Mucosa of descending colon (tissue), 3 donors: ENCODE measurements around the gene APOM. TPM values are rescaled to one million over a fixed set of nuclear protein-coding genes. Genes with fewer than 3 reads are reported as not detected.
A peak's percentile ranks its signal among the peaks of the same experiment; 100 is the strongest.

Source experiments
- ATAC-seq: fragments of 200-7000 bp; cut with Tn5 transposase; one replicate; pipeline ENCODE4 v1.9.1; 2020; ENCODE audit warnings: mild to moderate bottlenecking, moderate library complexity
- DNase-seq, 3 donors: peaks; one replicate each; pipeline ENCODE4 v3.0.0-alpha.2; 2020
- H3K36me3 ChIP-seq: fragments of 200-600 bp; one replicate; pipeline ENCODE4 v1.8.0; 2021; ENCODE audit warnings: low read depth, mild to moderate bottlenecking
- H3K4me1 ChIP-seq: fragments of 200-600 bp; one replicate; pipeline ENCODE4 v1.8.0; 2021; ENCODE audit warnings: low read depth, mild to moderate bottlenecking
- H3K4me3 ChIP-seq: fragments of 200-600 bp; one replicate; pipeline ENCODE4 v1.8.0; 2021; ENCODE audit warnings: mild to moderate bottlenecking
- H3K9me3 ChIP-seq: fragments of 200-600 bp; one replicate; pipeline ENCODE4 v1.8.0; 2021; ENCODE audit warnings: mild to moderate bottlenecking
- CTCF ChIP-seq: fragments of 200-600 bp; IDR thresholded peaks from one replicate; pipeline ENCODE4 v1.8.0; 2022; ENCODE audit warnings: antibody characterized with exemption, mild to moderate bottlenecking
- intact Hi-C, 2 donors: fragments of 100-400 bp; cut with DNase I in 1 of 2; cut with micrococcal nuclease in 1 of 2; formaldehyde crosslinking; loops; one replicate each; pipeline versions ENCODE4 v1.11.0 to v1.11.1; 2022; cut with DNase I, micrococcal nuclease
- total RNA-seq, 3 donors: library from RNA; stranded (reverse); fragmentation: NEBNext Ultra II Directional in 2 of 3; extraction: Animal tissue kit (Norgen Biotek cat#: 25700) in 2 of 3; gene quantifications; one replicate each; pipeline versions ENCODE4 v1.2.1 to v1.2.4, GENCODE V29; 2021 to 2023
- donor health status: DM: no; HTN: no; CAD: no; lungs with moderate emphysema.
- donor health status: DM: no; HTN: no; CAD: no.
- donor health status: DM: no; HTN: yes; CAD: no.

Gene APOM
- total RNA-seq, 3 donors from 2014 or later, result 2.2 to 2.7 (median 2.4) TPM

- intact Hi-C loops, result no loop called here
- no peak overlapping the region for H3K4me3 ChIP-seq
- peaks cover 39% of the 10 kb centered on the region for H3K4me1 ChIP-seq
- H3K9me3 ChIP-seq, result no peaks in the 10 kb centered on the region
- no peak for ATAC-seq
- DNase-seq, result no peak
- no peak for TF ChIP-seq CTCF
- H3K36me3 ChIP-seq, result no peaks in the 10 kb centered on the region
These were observed 1.9 kb downstream of the APOM start for GRCh38 chr6:31657406-31658157.

GRCh38 chr6:31658158-31658688, 2.5 kb downstream of the APOM start:
- H3K4me1 ChIP-seq, result peaks cover 40% of the 10 kb centered on the region
- TF ChIP-seq CTCF, result no peak
- H3K4me3 ChIP-seq, result no peak overlapping the region

GRCh38 chr6:31658983-31659648, 3.4 kb downstream of the APOM start:
- DNase-seq (no peak), ATAC-seq (no peak)
- Histone ChIP-seq H3K9me3 (no peaks in the 10 kb centered on the region), H3K36me3 (no peaks in the 10 kb centered on the region), H3K4me1 (peaks cover 49% of the 10 kb centered on the region), H3K4me3 (no peak overlapping the region)
- no peak for TF ChIP-seq CTCF
- intact Hi-C loops, result no loop called here

More at GRCh38 chr6:31658158-31658688, 2.5 kb downstream of the APOM start:
- intact Hi-C loops, result no loop called here
- no peaks in the 10 kb centered on the region for H3K36me3 ChIP-seq
- no peaks in the 10 kb centered on the region for H3K9me3 ChIP-seq
- ATAC-seq, result no peak
- DNase-seq, result no peak

GRCh38 chr6:31659649-31660380, 4.1 kb downstream of the APOM start:
- intact Hi-C loops, result no loop called here

More at GRCh38 chr6:31659649-31660380, 4.1 kb downstream of the APOM start:
- ATAC-seq, result peak; percentile 38
- peak in 2 of 3 donors; percentile 40 to 64 for DNase-seq
- Histone ChIP-seq H3K36me3 (no peaks in the 10 kb centered on the region), H3K4me1 (peaks cover 50% of the 10 kb centered on the region), H3K9me3 (no peaks in the 10 kb centered on the region), H3K4me3 (peak overlapping the region; percentile 59)
- TF ChIP-seq CTCF, result no peak
